Measurements from ENCODE around the gene MUC22. TPM values are rescaled to one million over a fixed set of nuclear protein-coding genes. Genes with fewer than 3 reads are reported as not detected.

MUC22 gene
- total and polyA plus RNA-seq, 10 of the 15 experiments (the other 5 are each of a cell fraction or from before 2014, with no cell fraction given): under 0.01 to 0.09 (median 0.04) TPM; not detected in 4

DNA sequence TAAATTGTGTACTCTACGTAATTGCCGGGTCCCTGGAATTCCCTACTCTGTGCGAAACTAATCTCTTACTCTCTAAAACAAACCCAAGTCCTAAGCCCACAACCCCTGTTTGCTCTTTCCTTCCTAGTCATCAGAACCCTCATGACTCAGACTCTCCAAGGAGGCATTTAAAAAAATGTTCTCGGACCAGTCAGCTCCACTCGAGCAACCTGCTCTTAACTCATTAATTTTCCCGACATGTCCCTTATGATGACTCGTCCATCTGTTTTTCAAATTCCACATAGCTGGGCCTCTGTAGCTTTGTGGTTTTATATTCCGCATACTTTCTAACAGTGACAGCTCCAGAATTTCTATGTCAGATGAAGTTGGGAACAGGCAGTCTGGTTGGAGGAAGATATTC is 2.6 kb upstream of the MUC22 start:
- BruUV-seq (replicated peaks): no TSS peak
- Histone ChIP-seq H3K4me1 (ENCODE audit: control insufficient read depth, insufficient read depth, low read length) (peaks cover 16% of the 10 kb centered on the region), H3K9ac (ENCODE audit: control insufficient read depth, insufficient read depth, low read length) (no peak overlapping the region), H3K4me3 (no peak overlapping the region), H4K20me1 (ENCODE audit: control insufficient read depth, insufficient read depth) (no peaks in the 10 kb centered on the region), H3K27me3 (replicated peaks in 1 of 2; ENCODE audit: control insufficient read depth in 2 of 2, insufficient read depth in 2 of 2, low read length in 1 of 2) (peaks cover 0 to 2% of the 10 kb centered on the region in 2 experiments; a peak in 1 of 4 replicates), H2AFZ (ENCODE audit: control insufficient read depth, low read depth, low read length) (no peak overlapping the region), H3K36me3 (ENCODE audit: control insufficient read depth in 2 of 2, insufficient read depth in 2 of 2, low read length in 1 of 2) (no peaks in the 10 kb centered on the region), H3K4me2 (ENCODE audit: control insufficient read depth, insufficient read depth) (no peak overlapping the region), H3K27ac (ENCODE audit: control insufficient read depth, insufficient read depth) (no peak overlapping the region), H3K79me2 (ENCODE audit: control insufficient read depth, insufficient read depth, low read length) (no peaks in the 10 kb centered on the region), H3K9me3 (replicated peaks; ENCODE audit: control insufficient read depth, insufficient read depth, low read length) (no peaks in the 10 kb centered on the region)
- WGBS (ENCODE audit: insufficient coverage, insufficient replicate concordance, low lambda C conversion rate, missing lambda C conversion rate): 3% methylated on average over 8 of the region's 8 CpGs
- ChIA-PET RAD21 (ENCODE audit: unreplicated experiment) (no interaction called here), SMC1A (ENCODE audit: uncharacterized antibody, unreplicated experiment) (no interaction called here), CTCF (no interaction called here), POLR2A (no interaction called here)
- no peak for ATAC-seq
- no peak for DNase-seq (ENCODE audit: low read depth, low spot score)
- intact Hi-C loops (cut with micrococcal nuclease; ENCODE audit: unreplicated experiment) (no loop called here), in situ Hi-C loops (cut with MboI) (no loop called here)
- FAIRE-seq: no peak
- TF ChIP-seq ZNF274 (IDR thresholded peaks at IDR 0.05; ENCODE audit: insufficient read depth, insufficient read length) (no peak), STAT3 (IDR thresholded peaks at IDR 0.05; ENCODE audit: low read depth, low read length) (no peak), CBFB (IDR thresholded peaks at IDR 0.05; ENCODE audit: low read depth) (no peak), NR2F1 (conservative IDR thresholded peaks at IDR 0.05) (no peak), HCFC1 (IDR thresholded peaks at IDR 0.05; ENCODE audit: low read length) (no peak)

DNA sequence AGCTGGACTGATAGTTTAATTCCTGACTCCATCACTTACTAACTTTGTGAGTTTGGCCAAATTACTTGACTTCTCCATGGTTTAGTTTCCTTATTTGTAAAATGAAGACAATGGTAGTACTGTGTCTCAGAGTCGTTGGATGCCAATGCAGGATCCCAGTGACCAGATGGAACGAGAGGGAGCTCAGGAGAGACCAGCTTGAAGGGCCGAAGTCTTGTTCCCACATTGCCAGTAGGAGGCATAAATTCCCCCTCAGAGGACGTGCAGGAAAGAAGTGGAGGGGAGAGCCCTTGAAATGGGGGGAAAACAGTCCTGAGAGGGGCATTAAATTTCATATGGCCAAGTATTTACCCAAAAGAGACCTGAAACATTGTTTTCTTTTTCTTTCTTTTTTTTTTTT is 2.1 kb upstream of the MUC22 start:
- in situ Hi-C loops (cut with MboI): no loop called here

More for the DNA sequence above, 2.1 kb upstream of the MUC22 start:
- no peaks in the 10 kb centered on the region for H3K9me3 ChIP-seq (replicated peaks; ENCODE audit: control insufficient read depth, insufficient read depth, low read length)
- WGBS (ENCODE audit: insufficient coverage, insufficient replicate concordance, low lambda C conversion rate, missing lambda C conversion rate): 33% methylated on average over 4 of the region's 4 CpGs
- H4K20me1 ChIP-seq (ENCODE audit: control insufficient read depth, insufficient read depth): no peaks in the 10 kb centered on the region
- H3K36me3 ChIP-seq (ENCODE audit: control insufficient read depth in 2 of 2, insufficient read depth in 2 of 2, low read length in 1 of 2): no peaks in the 10 kb centered on the region
- no peak for TF ChIP-seq SIN3A (IDR thresholded peaks at IDR 0.05; ENCODE audit: low read depth, low read length)
- TF ChIP-seq, protein P1, sequence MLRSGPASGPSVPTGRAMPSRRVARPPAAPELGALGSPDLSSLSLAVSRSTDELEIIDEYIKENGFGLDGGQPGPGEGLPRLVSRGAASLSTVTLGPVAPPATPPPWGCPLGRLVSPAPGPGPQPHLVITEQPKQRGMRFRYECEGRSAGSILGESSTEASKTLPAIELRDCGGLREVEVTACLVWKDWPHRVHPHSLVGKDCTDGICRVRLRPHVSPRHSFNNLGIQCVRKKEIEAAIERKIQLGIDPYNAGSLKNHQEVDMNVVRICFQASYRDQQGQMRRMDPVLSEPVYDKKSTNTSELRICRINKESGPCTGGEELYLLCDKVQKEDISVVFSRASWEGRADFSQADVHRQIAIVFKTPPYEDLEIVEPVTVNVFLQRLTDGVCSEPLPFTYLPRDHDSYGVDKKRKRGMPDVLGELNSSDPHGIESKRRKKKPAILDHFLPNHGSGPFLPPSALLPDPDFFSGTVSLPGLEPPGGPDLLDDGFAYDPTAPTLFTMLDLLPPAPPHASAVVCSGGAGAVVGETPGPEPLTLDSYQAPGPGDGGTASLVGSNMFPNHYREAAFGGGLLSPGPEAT (IDR thresholded peaks at IDR 0.05; ENCODE audit: low read depth): no peak
- no peak for TF ChIP-seq KLF5 (IDR thresholded peaks at IDR 0.05; ENCODE audit: partially characterized antibody)
- H3K27ac ChIP-seq (ENCODE audit: control insufficient read depth, insufficient read depth): no peak overlapping the region
- BruUV-seq (replicated peaks): no TSS peak
- POLR2A ChIA-PET: no interaction called here
- intact Hi-C loops (cut with micrococcal nuclease; ENCODE audit: unreplicated experiment): no loop called here
- H3K79me2 ChIP-seq (ENCODE audit: control insufficient read depth, insufficient read depth, low read length): no peaks in the 10 kb centered on the region
- ATAC-seq (no peak), FAIRE-seq (no peak), DNase-seq (ENCODE audit: low read depth, low spot score) (no peak)
- RAD21 ChIA-PET (ENCODE audit: unreplicated experiment): no interaction called here
- no peak overlapping the region for H3K4me3 ChIP-seq
- no peak overlapping the region for H3K4me2 ChIP-seq (ENCODE audit: control insufficient read depth, insufficient read depth)
- no peak overlapping the region for H3K9ac ChIP-seq (ENCODE audit: control insufficient read depth, insufficient read depth, low read length)
- peaks cover 0 to 2% of the 10 kb centered on the region in 2 experiments; a peak in 1 of 4 replicates for H3K27me3 ChIP-seq (replicated peaks in 1 of 2; ENCODE audit: control insufficient read depth in 2 of 2, insufficient read depth in 2 of 2, low read length in 1 of 2)
- CTCF ChIA-PET: no interaction called here
- SMC1A ChIA-PET (ENCODE audit: uncharacterized antibody, unreplicated experiment): no interaction called here
- H2AFZ ChIP-seq (ENCODE audit: control insufficient read depth, low read depth, low read length): no peak overlapping the region
- peaks cover 16% of the 10 kb centered on the region for H3K4me1 ChIP-seq (ENCODE audit: control insufficient read depth, insufficient read depth, low read length)

Measured in GM12878 (cell line).